ENCODE data around the gene AK9. TPM values are rescaled to one million over a fixed set of nuclear protein-coding genes. Genes with fewer than 3 reads are reported as not detected.
A peak's percentile ranks its signal among the peaks of the same experiment; 100 is the strongest.
"Not testable (repeated sequence)": the region's sequence is repeated elsewhere in the genome, so short reads cannot be mapped to it uniquely, and the experiment has no call there.

AK9 gene
- total and polyA plus RNA-seq, 9 of the 15 experiments (the other 6 are each of a cell fraction or from before 2014, with no cell fraction given) = 0.59 to 1.9 (median 1.2) TPM

GRCh38 chr6:109686566-109687265, 4.3 kb downstream of the AK9 start:
- Histone ChIP-seq H3K4me2 (ENCODE audit: insufficient read depth, low read length) (no peak overlapping the region), H3K9ac (ENCODE audit: insufficient read depth in 1 of 2, low read depth in 2 of 2, low read length in 2 of 2) (no peak overlapping the region), H4K20me1 (replicated peaks; ENCODE audit: control insufficient read depth, insufficient read depth, low read length) (no peaks in the 10 kb centered on the region), H3K4me3 (no peak overlapping the region), H3K9me1 (ENCODE audit: control insufficient read depth, insufficient read depth, low read length) (no peaks in the 10 kb centered on the region), H2AFZ (ENCODE audit: low read depth, low read length) (no peak overlapping the region), H3K27ac (ENCODE audit: extremely low read depth, low read depth, low read length) (no peak overlapping the region), H3K79me2 (ENCODE audit: control insufficient read depth, insufficient read depth, low read length) (no peaks in the 10 kb centered on the region), H3K9me3 (replicated peaks; ENCODE audit: control insufficient read depth, insufficient read depth, low read depth, low read length) (no peaks in the 10 kb centered on the region), H3K36me3 (ENCODE audit: control insufficient read depth, insufficient read depth, low read length) (no peaks in the 10 kb centered on the region), H3K27me3 (ENCODE audit: control insufficient read depth in 2 of 2, insufficient read depth in 2 of 2, low read length in 2 of 2) (peaks cover 2 to 4% of the 10 kb centered on the region in 2 experiments; a peak in 2 of 5 replicates), H3K4me1 (replicated peaks in 1 of 2; ENCODE audit: control insufficient read depth in 2 of 2, insufficient read depth in 2 of 2, low read length in 2 of 2) (peaks cover 0 to 12% of the 10 kb centered on the region in 2 experiments; a peak in 3 of 5 replicates)
- no TSS peak for BruUV-seq (replicated peaks)
- in situ Hi-C loops (cut with MboI) = no loop called here
- intact Hi-C loops (cut with micrococcal nuclease) = no loop called here
- no peak for ATAC-seq
- WGBS (ENCODE audit: insufficient coverage, low coverage, missing lambda C conversion rate) = 0% methylated on average over 1 of the region's 1 CpG
- TF ChIP-seq BACH1 (tag; IDR thresholded peaks at IDR 0.05) = peak; percentile 17; the same call in 1 of the 2 replicates
- TF ChIP-seq TARDBP (IDR thresholded peaks at IDR 0.05) = no peak
- POLR2A ChIA-PET = interaction anchor here (0.6 to 0.7 kb wide), 3 partner anchors 26 to 524 kb away, joined by 3 to 4 read pairs (median 4); no protein-coding TSS in a partner anchor
- FAIRE-seq = no peak
- no peak for DNase-seq (ENCODE audit: extremely low read depth in 1 of 4, low spot score in 3 of 4)
- CTCF ChIA-PET (ENCODE audit: low intra/inter-chr PET ratio) = no interaction called here

DNA sequence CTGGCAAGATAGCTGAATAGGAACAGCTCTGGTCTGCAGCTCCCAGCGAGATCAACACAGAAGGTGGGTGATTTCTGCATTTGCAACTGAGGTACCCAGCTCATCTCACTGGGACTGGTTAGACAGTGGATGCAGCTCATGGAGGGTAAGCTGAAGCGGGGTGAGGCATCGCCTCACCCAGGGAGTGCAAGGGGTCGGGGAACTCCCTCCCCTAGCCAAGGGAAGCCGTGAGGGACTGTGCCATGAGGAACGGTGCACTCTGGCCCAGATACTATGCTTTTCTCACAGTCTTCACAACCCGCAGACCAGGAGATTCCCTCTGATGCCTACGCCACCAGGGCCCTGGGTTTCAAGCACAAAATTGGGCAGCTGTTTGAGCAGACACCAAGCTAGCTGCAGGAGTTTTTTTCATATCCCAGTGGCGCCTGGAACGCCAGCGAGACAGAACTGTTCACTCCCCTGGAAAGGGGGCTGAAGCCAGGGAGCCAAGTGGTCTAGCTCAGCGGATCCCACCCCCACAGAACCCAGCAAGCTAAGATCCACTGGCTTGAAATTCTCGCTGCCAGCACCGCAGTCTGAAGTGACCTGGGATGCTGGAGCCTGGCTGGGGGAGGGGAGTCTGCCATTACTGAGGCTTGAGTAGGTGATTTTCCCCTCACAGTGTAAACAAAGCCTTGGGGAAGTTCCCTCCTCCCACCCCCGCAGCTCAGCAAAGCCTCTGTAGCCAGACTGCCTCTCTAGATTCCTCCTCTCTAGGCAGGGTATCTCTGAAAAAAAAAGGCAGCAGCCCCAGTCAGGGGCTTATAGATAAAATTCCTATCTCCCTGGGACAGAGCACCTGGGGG, 12.1 kb downstream of the AK9 start:
- H3K4me2 ChIP-seq (ENCODE audit: insufficient read depth, low read length); H3K9ac ChIP-seq (ENCODE audit: insufficient read depth in 1 of 2, low read depth in 2 of 2, low read length in 2 of 2); CTCF ChIA-PET (ENCODE audit: low intra/inter-chr PET ratio); H3K4me3 ChIP-seq; ATAC-seq; intact Hi-C loops (cut with micrococcal nuclease); BruUV-seq (replicated peaks); H3K9me1 ChIP-seq (ENCODE audit: control insufficient read depth, insufficient read depth, low read length); in situ Hi-C loops (cut with MboI); H4K20me1 ChIP-seq (replicated peaks; ENCODE audit: control insufficient read depth, insufficient read depth, low read length); H3K27ac ChIP-seq (ENCODE audit: extremely low read depth, low read depth, low read length); H3K4me1 ChIP-seq (replicated peaks in 1 of 2; ENCODE audit: control insufficient read depth in 2 of 2, insufficient read depth in 2 of 2, low read length in 2 of 2); FAIRE-seq; H3K36me3 ChIP-seq (ENCODE audit: control insufficient read depth, insufficient read depth, low read length); H2AFZ ChIP-seq (ENCODE audit: low read depth, low read length); H3K9me3 ChIP-seq (replicated peaks; ENCODE audit: control insufficient read depth, insufficient read depth, low read depth, low read length); H3K79me2 ChIP-seq (ENCODE audit: control insufficient read depth, insufficient read depth, low read length); H3K27me3 ChIP-seq (ENCODE audit: control insufficient read depth in 2 of 2, insufficient read depth in 2 of 2, low read length in 2 of 2): not testable (repeated sequence)
- peak; percentile 29 for TF ChIP-seq CBFA2T3 (IDR thresholded peaks at IDR 0.05)
- TF ChIP-seq FOXA3 (CRISPR knock-in tag; conservative IDR thresholded peaks at IDR 0.05 in 1 of 2, IDR thresholded peaks at IDR 0.05 in 1 of 2) = peak; percentile 46 to 63; a peak in 2 of 4 replicates
- TF ChIP-seq EGR1 (conservative IDR thresholded peaks at IDR 0.05) = peak; percentile 72
- WGBS (ENCODE audit: insufficient coverage, low coverage, missing lambda C conversion rate) = 0% methylated on average over 12 of the region's 15 CpGs
- peak in 1 of 4 experiments; percentile 19 for DNase-seq (ENCODE audit: extremely low read depth in 1 of 4, low spot score in 3 of 4)
- POLR2A ChIA-PET = interaction anchor here (0.6 to 0.7 kb wide), 2 partner anchors 712 to 1091 kb away, joined by 3 read pairs; no protein-coding TSS in a partner anchor

Measured in K562 (cell line).